Measurements from ENCODE around the gene MARCO.
"Not testable (repeated sequence)": the region's sequence is repeated elsewhere in the genome, so short reads cannot be mapped to it uniquely, and the experiment has no call there.

The MARCO gene

DNA sequence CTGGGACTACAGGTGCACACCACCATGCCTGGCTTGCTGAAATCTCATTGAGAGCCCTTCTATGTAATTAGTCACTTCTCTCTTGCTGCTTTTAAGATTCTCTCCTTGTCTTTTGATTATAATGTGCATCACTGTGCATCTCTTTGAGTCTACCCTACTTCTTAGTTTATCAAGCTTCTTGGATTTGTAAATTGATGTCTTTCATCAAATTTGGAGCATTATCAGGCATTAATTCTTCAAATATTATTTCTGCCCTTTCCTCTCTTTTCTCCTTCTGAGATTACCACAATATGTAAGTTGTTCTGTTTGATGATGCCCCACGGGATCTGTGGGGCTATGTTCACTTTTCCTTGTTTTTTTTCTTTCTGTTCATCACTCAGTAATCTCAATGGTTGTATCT lies 9.0 kb upstream of the MARCO start:
- DNase-seq: no peak

DNA sequence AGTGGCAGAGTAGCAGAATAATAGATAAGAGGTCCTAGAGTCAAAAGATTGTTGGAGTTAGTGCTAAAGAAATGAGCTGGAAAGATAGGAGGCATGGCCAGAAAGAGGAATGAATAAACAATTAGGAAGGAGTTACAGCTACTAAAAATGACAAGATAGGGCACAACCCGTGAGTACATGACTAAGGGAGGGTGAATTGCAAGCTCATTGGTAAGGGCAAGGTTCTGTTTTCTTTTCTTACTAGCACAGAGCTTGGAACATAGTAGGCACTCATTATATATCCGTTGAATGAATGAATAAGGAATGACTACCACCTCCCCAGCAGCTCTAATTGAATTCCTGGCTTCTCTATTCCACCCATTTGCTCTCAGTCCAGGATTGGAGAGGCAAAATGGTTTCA lies 5.7 kb upstream of the MARCO start:
- DNase-seq: no peak

DNA sequence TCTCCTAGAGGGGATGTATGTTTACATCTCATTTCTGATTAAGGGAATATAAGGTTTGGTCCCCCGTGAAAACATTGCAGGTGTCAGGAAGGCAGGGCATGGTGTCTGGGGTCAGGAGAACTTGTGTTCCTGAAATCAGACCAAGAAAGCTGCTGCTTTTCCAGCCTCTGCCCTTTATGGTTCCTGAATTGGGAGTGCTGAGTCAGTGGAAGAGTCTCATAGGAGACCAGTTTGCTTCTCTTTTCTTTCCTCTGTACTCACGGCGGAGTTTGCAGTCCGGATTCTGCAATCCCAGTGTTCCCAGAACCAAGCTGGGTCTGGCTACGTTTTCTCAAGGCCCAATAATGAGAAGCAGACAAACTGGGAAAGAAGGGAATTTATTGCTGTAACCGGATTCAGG lies 5.1 kb upstream of the MARCO start:
- no peak for DNase-seq

DNA sequence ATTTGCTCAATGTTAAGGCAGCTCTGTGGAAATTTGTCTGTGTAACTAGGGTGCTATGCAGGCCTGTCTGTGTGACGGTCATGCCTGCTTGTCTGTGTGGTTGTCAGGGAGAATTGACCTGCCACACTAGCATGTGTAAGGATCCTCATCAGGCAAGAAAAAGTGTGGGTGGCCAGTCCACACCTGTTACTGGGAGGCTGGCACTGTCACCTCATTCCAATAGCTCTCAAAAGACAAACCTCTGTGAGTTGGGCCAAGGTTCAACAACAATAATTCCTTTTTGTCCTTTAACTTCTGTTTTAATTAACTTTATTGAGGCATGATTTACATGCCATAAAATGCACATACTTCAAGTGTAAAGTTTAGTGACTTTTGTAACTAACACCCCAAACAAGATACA lies 4.2 kb upstream of the MARCO start:
- DNase-seq: no peak

- no peak for DNase-seq
These were observed 2.0 kb upstream of the MARCO start for GRCh38 chr2:118939994-118940393.

DNA sequence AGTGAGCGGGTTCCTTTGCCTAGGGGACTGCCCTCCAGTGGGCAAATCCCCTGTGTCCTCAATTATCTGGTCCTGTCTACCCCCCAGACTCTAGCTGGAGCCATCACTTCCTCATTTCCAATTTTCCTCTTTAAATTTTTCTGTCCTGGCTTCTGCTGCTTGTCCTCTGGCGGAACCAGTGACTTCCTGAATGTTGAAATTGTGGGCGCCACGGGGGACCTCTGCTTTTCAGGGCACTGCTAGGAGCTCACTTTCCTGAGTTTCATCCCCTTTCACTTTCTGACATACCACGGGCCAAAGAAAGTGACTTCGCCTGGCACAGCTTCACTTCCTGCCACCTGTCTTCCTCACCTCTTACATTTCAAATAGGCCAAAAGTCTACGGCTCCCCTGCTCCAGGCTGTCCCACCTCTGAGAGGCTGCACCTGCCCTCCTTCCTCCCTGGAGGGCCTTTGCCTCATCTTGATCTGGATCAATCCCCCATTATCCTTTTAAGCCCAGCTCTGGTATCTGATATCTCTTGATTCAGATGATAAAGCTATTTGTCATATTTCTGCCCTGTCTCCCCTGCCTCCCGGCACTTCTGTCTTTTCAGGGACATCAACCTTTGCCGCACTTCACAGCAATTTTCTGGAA lies 1.4 kb upstream of the MARCO start:
- DNase-seq: peak; percentile 21

DNA sequence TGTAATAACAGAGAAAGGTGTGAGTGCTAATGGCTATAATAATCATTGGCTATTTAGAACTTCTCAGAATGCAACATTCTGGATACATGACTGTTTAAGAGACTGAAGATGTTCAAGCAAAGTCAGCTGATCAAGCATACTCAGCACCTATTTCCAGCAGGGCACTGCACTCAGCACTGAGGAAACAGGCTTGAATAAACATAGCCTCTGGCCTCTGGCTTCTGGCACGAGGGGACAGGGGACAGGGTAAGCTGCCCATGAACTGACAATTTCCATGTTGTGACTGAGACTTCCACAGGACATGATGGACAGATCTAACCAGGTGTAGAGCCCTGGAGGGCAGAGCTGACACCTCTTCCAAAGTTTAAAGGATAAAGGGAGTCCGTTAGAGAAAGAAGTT lies 1.3 kb downstream of the MARCO start:
- DNase-seq: no peak

- no peak for DNase-seq
These were observed 3.9 kb downstream of the MARCO start for GRCh38 chr2:118945881-118946280.

- not testable (repeated sequence) for DNase-seq
These were observed 6.3 kb downstream of the MARCO start for GRCh38 chr2:118948266-118948665.

DNA sequence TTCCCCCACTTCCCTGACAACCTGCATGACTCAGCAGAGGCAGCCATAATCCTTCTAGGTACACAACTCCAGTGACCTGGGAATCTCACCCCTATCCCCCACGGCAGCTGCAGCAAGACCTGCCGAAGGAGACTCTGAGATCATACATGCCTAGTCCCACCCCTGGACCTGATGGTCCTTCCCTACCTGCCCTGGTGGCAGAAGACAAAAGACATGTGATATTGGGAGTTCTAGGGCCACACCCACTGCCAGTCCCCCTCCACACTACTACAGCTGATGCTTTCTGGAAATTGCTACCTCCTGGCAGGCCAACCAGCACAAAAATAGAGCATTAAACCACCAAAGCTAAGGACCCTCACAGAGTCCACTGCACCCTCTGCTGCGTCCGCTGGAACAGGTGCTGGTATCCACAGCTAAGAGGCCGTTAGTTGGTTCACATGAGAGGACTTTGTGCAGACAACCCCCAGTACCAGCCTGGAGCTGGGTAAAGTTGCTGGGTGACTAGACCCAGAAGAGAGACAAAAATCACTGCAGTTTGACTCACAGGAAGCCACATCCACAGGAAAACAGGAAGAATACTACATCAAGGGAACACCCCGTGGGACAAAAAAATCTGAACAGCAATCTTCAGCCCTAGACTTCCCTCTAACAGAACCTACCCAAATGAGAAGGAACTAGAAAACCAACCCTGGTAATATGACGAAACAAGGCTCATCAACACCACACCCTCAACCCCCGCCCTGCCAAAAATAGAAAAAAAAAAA lies 12.5 kb downstream of the MARCO start:
- DNase-seq: no peak

- no peak for DNase-seq
These were observed 23.7 kb downstream of the MARCO start for GRCh38 chr2:118965737-118966136.

DNA sequence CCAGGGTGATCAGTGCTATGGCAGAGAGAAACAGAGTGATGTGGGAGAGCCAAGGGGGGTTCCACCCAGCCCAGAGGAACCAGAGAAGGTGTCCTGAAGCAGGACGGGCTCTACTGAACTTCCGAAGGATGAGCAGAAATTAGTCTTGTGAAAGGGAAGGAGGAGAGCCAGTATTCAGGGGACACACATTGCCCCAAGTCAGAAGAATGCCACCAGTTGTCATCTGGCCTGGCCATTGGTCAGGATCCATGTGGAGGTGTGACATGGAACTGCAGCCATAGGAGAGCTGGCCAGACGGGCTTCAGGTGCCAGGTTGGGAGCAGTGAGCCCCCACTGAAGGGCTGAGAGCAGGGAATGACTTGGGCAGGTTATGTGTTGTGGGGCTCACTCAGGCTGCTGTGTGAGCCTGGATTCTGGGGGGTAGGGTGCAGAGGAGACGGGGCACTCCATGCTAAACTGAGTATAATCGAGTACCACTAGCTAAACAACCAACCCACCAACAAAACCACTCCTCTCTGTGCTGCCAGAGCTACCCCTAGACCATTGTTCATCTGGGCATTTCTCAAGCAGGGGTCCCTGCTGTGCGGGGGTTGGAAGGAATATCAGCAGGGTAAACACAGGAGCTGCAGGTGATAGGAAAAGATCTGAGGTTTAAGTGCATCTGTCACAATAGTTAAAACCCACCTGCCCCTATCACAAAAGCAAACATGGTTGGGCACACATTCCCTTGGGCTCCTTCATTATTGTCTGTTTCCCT lies 25.3 kb downstream of the MARCO start:
- DNase-seq: no peak

- DNase-seq: no peak
These were observed 26.0 kb downstream of the MARCO start for GRCh38 chr2:118968042-118968441.

DNA sequence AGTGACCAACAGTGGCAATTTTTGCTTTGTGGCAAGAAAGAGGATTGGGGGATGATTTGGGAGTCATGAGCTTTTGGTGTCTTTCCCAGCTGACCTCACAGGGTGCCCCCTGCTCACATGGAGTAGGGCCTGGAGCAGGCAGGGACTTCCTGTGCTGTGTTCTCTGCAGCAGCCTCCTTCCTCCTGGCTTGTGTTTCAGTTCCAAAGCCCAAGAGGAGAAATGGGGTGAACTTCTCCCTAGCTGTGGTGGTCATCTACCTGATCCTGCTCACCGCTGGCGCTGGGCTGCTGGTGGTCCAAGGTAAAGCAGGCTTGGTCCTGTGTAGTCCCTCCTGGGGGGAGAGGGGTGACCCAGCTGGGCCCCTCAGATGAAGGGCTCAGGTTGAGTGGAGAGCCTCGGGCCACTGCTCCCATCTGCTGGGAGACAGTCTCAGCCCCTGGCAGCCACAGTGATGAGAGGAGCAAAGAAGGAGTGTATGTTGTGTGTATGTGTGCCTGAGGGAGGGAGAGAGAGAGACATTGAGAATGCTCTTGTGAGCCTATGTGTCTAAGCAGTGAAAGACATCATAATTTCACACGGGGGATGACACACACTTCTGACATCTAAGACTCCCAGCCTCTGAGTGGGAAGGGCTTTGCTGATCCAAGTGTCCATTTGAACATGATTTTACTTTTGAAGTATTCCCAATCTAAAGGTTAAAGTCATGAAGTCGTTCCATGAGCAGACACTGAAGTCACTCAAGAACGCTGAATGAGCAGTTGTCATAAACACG lies 27.2 kb downstream of the MARCO start:
- DNase-seq: no peak

DNA sequence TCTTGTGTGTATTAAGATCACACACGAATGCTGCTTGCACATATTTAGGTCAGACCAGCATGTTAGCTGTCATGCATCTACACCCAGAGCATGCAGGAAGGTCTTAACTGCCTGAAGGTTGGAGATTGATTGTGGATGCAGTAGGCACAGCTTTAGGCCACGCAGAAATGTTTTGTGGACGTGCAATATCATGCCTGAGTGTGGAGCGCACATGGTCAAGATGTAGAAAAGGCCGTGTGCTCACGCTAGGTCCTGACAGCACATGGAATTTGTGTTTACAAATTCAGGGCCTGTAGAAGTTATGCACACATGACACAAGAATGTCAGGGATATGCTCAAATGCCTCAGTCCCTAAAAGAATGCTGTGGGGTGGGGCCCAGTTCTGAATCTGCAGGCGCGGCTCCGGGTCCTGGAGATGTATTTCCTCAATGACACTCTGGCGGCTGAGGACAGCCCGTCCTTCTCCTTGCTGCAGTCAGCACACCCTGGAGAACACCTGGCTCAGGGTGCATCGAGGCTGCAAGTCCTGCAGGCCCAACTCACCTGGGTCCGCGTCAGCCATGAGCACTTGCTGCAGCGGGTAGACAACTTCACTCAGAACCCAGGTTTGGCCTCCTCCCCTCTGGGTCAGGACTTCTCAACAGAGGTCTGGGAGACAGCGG lies 27.9 kb downstream of the MARCO start:
- DNase-seq: no peak

DNA sequence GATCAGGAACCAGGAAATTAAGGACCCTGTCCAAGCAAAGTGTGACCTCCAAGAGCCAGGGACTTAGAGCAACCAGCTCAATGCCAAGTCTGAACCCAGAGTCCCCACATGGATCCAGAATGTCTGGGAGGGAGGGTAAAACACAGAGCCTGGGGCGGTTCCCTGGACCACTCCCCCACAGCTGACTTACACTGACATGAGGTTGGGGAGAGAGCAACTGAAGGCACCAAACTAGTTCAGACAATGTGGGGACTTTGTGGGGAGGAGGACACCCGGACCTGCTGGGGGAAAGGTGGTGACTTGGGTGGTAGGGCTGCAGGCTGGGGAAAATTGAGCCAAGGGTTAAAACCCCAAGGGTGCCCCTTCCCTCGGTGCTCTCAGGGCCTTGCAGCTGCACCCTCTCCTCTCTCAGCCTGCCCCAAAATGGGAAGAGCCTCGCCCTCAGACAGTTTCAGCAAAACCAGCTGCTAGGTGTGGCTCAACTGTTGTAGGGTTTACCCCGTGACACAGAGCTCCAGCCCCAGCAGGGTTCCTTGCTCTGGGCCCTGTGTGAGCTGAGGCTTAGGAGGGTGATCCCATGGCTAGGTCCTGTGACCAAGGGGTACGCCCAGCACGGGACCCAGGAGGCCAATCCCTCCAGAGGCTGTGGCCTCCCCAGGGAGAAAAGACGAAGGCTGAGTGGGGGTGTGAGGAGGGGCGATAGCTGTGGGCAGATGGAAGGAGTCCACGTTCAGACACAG lies 28.6 kb downstream of the MARCO start:
- peak; percentile 47 for DNase-seq

- no peak for DNase-seq
These were observed 29.5 kb downstream of the MARCO start for GRCh38 chr2:118971245-118972122.

- DNase-seq: no peak
These were observed 31.6 kb downstream of the MARCO start for GRCh38 chr2:118973542-118973951.

- DNase-seq: peak; percentile 59
These were observed 32.4 kb downstream of the MARCO start for GRCh38 chr2:118974103-118974993.

- DNase-seq: no peak
These were observed 33.1 kb downstream of the MARCO start for GRCh38 chr2:118975133-118975532.

Measured in CD4-positive, alpha-beta T cell treated with Interferon gamma for 1 hour (primary cell).